NCI-H2227 (cell line): ENCODE data around the gene NPAS3.
"Not testable (repeated sequence)": the region's sequence is repeated elsewhere in the genome, so short reads cannot be mapped to it uniquely, and the experiment has no call there.

ENCODE experiments used
- DNase-seq: peaks from one replicate; lab custom pipeline; 2025; ENCODE audit not compliant: unreplicated experiment; lab: John Stamatoyannopoulos, UW

The NPAS3 gene

DNA sequence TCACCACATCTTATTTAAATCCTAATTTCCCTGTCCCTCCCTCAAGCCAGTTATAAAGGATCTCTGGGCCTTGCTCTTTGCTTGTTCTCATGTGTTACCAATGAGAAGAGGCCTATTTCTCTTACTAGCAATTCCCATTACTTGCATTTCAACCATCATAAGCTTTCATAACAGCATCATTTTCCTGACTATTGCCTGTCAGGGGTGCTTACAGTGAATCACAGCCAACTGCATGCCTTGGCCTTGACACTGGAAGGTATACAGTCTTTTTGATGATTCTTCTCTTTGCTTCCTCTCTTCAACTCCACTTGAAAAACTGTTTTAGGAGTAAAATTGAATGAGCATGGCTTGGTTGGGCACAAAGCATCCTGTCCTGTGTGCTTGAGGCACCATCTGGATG is 127.0 kb downstream of the NPAS3 start:
- DNase-seq: no peak

DNA sequence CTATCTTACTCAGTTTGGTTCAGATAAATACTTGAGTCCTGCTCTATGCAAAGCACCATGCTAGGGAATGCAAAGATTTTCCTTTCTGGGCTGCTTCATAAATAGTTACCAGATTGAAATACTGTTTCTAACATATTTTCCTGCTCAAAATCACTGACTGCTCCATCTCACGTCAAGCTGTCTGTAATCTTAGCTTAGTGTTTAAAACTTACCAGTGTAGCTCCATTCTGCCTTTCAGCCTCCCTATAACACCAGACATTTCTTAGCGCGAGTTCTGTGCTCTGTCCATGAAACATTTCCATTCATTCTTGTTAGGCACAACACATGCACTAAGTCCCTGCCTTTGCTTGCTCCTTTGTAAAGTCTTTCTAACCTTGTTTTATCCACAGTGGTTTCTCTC is 129.4 kb downstream of the NPAS3 start:
- DNase-seq: no peak

- DNase-seq: no peak
Measured at GRCh38 chr14:33068626-33069025, 129.9 kb downstream of the NPAS3 start.

DNA sequence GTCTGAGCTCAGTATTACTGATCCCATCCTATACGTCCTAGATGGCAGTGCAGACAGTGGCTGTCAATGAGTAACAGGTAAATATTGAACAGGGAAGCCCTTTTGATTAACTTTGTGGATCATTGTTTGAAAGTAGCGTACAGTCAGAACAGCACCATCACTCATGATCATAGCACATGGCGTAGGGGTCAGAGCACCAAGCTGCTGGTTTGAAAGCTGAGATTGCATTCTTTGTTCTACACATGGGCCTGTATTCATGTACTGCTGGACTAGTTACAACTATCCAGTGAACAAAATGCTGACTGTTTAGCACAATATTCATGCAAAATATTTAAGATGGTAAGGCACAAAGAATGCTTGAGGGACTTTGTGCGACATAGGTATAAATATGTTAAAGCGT is 131.8 kb downstream of the NPAS3 start:
- no peak for DNase-seq

- DNase-seq: no peak
Measured at GRCh38 chr14:33073023-33073422, 134.3 kb downstream of the NPAS3 start.

- no peak for DNase-seq
Measured at GRCh38 chr14:33081259-33081658, 142.6 kb downstream of the NPAS3 start.

- no peak for DNase-seq
Measured at GRCh38 chr14:33085799-33086198, 147.1 kb downstream of the NPAS3 start.

DNA sequence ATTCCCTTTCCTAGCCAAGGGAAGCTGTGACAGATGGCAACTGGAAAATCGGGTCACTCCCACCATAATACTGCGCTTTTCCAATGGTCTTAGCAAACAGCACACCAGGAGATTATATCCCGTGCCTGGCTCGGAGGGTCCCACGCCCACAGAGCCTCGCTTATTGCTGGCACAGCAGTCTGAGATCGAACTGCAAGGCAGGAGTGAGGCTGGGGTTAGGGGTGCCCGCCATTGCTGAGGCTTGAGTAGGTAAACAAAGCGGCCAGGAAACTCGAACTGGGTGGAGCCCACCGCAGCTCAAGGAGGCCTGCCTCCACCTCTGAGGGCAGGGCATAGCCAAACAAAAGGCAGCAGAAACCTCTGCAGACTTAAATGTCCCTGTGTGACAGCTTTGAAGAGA is 149.6 kb downstream of the NPAS3 start:
- not testable (repeated sequence) for DNase-seq

- no peak for DNase-seq
Measured at GRCh38 chr14:33098016-33098415, 159.3 kb downstream of the NPAS3 start.

- no peak for DNase-seq
Measured at GRCh38 chr14:33103489-33103888, 164.8 kb downstream of the NPAS3 start.

- no peak for DNase-seq
Measured at GRCh38 chr14:33103966-33104365, 165.3 kb downstream of the NPAS3 start.

- no peak for DNase-seq
Measured at GRCh38 chr14:33110737-33111443, 172.2 kb downstream of the NPAS3 start.

GRCh38 chr14:33114331-33114730 is 175.7 kb downstream of the NPAS3 start:
- no peak for DNase-seq

DNA sequence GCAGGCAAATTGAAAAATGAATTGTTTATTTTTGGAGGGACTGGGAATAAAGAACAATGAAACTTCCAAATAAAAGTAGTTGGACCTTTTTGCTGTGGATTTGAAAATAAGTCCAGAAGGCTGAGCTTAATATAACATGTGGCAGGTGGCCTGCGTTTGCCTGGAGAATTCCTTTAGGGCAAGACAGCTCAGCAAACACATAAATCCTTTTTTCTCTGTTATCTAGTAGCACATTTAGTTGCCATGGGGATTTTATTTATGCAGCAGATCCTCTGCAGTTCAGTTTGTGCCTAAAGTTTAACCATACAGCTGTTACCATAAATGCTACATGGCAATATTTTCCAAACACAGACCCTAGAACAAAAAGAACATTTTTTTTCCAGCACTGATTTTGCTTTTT is 180.0 kb downstream of the NPAS3 start:
- no peak for DNase-seq

DNA sequence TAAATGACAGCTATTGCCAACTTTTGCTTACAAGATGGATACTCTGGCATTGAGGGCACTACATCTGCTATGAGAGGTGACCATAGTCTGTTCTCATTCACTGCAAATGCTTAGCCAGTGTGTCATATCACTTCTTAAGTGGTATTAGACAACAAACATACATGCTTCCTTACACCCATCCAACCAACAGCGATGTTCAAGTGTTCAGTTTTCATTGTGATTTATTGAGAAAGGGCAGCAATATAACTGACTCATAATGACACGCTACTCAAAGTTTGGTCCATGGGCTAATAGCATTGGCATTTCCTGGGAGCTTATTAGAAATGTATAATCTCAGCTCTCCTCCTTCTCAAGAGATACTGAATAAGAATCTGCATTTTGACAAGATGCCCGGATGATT is 181.7 kb downstream of the NPAS3 start:
- no peak for DNase-seq

GRCh38 chr14:33120966-33121365 is 182.3 kb downstream of the NPAS3 start:
- DNase-seq: no peak

- no peak for DNase-seq
Measured at GRCh38 chr14:33123281-33123680, 184.6 kb downstream of the NPAS3 start.

GRCh38 chr14:33126433-33126832 is 187.8 kb downstream of the NPAS3 start:
- DNase-seq: no peak

DNA sequence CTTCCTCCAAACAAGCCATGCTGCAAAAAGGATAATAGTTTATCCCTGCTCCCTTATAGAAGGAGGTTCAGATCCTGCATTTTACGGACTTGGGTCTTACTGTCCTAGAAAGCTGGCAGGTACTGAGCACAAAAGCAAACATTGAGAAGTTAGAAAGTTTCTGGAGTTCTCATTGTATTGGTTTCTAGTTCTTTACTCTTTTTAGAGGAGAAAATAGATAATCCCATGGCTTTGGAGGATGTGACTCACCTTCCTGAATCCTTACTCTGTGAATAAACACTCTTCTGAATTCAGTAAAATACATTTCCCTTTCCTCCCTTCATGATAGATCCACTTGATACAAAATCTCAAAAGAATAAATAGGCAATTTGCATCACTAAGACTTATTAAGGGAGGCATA is 188.9 kb downstream of the NPAS3 start:
- DNase-seq: no peak

DNA sequence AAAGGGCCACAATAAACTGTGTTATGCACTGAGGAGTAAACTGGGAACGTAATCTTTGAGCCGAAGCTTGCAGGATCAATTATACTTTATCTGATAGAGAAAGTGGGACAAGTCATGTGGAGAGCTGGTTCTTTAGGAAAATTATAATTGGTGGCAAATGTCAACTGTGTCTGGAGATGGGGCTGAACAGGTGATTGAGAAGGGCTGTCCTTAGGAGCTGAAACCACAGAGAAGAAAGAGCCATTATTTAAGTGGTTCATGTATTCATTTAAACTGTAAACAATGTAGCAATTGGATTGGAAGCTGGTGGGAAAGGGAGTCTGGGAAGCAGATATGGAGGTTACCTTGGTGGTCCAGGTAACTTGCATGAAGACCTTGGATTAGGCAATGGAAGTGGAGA is 193.1 kb downstream of the NPAS3 start:
- no peak for DNase-seq

DNA sequence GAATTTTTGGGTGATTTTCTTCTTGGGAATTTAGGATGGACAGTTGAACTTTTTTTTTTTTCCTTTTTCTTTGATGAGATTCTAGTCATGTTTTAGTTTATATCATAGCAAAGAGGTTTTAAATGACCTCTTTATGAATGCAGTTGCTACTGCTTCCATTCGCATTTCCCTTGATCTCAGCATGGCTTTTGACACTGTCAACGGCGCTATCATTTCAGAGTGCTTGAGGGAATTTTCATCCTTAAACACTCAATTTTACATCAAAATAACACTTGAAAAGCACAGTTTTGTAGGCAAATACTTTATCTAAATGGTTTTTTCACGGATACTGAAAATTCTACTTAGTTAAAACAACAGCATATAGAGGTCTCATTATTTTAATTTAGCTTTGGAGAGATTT is 195.5 kb downstream of the NPAS3 start:
- no peak for DNase-seq

- DNase-seq: no peak
Measured at GRCh38 chr14:33134975-33135374, 196.3 kb downstream of the NPAS3 start.

DNA sequence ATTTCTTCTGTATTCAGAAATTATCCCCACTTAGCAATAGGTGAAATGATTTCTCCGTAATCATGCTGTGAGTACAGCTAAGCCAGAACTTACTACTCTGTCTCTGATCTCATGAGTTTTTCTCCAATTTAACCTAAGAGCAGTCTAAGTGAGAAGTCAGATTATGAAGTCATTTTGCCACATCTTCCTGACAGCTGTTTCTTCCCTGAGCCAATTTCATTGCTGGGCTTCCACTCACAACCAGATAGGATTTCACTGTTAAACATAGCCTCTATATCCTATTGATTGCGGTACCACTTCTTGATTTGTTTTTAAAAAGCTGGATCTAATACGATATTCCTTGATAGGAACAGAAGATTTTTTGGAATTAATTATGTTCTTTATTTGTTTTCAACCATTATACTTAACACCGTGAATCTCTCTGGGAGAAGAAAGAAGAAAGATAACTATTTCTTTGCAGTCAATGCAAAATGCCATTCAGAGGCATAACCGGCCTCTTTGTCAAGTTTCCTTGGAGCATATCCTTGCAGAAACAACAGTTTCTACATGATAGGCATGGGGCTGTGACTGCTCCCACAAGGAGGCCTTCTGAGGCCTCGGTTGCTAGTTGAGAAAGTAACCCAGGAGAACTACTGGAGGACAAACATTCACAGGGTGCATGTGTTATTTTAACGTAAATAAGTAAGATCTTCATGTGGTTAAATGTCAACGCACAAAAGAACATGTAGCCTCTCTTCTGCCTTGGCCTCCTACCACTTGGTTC is 212.2 kb downstream of the NPAS3 start:
- no peak for DNase-seq
